ENCODE measurements around the gene BACH2. TPM values are rescaled to one million over a fixed set of nuclear protein-coding genes. Genes with fewer than 3 reads are reported as not detected.

BACH2 gene
- polyA plus RNA-seq, 1 donor (not counting 4 experiments of a cell fraction or from before 2014, with no cell fraction given), result 0.50 TPM

GRCh38 chr6:89924231-89924630, 372.4 kb downstream of the BACH2 start:
- DNase-seq (ENCODE audit: low read depth, low spot score) (no peak), FAIRE-seq (no peak)
- Histone ChIP-seq H3K36me3 (ENCODE audit: control insufficient read depth in 2 of 2, extremely low read depth in 1 of 2, insufficient read depth in 2 of 2, low read length in 2 of 2) (no peaks in the 10 kb centered on the region), H3K79me2 (ENCODE audit: control insufficient read depth, insufficient read depth, low read length) (no peaks in the 10 kb centered on the region), H3K9me3 (ENCODE audit: control insufficient read depth, low read depth, low read length) (no peaks in the 10 kb centered on the region), H4K20me1 (ENCODE audit: control insufficient read depth, extremely low read depth, insufficient read depth, low read length) (no peaks in the 10 kb centered on the region), H3K27me3 (ENCODE audit: control insufficient read depth, extremely low read depth, insufficient read depth, low read length) (no peaks in the 10 kb centered on the region), H3K4me3 (ENCODE audit: control insufficient read depth in 2 of 3, extremely low read depth in 1 of 3, insufficient read depth in 2 of 3, low read depth in 1 of 3, low read length in 3 of 3) (no peak overlapping the region), H3K4me2 (ENCODE audit: control insufficient read depth, extremely low read depth, insufficient read depth, low read depth, low read length) (no peak overlapping the region), H3K27ac (ENCODE audit: control insufficient read depth, insufficient read depth, low read length) (no peak overlapping the region), H2AFZ (ENCODE audit: control insufficient read depth, low read length) (no peak overlapping the region), H3K9ac (ENCODE audit: control insufficient read depth, extremely low read depth, insufficient read depth, low read length) (no peak overlapping the region), H3K9me1 (ENCODE audit: control insufficient read depth, extremely low read depth, insufficient read depth, low read length) (no peaks in the 10 kb centered on the region), H3K4me1 (ENCODE audit: control insufficient read depth, extremely low read depth, insufficient read depth, low read length) (peaks cover 23% of the 10 kb centered on the region)
- TF ChIP-seq, protein P1, sequence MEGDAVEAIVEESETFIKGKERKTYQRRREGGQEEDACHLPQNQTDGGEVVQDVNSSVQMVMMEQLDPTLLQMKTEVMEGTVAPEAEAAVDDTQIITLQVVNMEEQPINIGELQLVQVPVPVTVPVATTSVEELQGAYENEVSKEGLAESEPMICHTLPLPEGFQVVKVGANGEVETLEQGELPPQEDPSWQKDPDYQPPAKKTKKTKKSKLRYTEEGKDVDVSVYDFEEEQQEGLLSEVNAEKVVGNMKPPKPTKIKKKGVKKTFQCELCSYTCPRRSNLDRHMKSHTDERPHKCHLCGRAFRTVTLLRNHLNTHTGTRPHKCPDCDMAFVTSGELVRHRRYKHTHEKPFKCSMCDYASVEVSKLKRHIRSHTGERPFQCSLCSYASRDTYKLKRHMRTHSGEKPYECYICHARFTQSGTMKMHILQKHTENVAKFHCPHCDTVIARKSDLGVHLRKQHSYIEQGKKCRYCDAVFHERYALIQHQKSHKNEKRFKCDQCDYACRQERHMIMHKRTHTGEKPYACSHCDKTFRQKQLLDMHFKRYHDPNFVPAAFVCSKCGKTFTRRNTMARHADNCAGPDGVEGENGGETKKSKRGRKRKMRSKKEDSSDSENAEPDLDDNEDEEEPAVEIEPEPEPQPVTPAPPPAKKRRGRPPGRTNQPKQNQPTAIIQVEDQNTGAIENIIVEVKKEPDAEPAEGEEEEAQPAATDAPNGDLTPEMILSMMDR (optimal IDR thresholded peaks at IDR 0.05 in 1 of 3, IDR thresholded peaks at IDR 0.05 in 1 of 3, conservative IDR thresholded peaks at IDR 0.05 in 1 of 3; ENCODE audit: extremely low read depth in 1 of 3, insufficient read depth in 2 of 3, low read length in 3 of 3), result no peak
- TF ChIP-seq EZH2 (IDR thresholded peaks at IDR 0.05; ENCODE audit: low read length), result no peak
- dilution Hi-C loops (cut with MboI; ENCODE audit: extremely low pct_ligation_motif_present, low sequenced_read_pairs), result no loop called here

GRCh38 chr6:89921691-89922090, 375.0 kb downstream of the BACH2 start:
- H3K9me1 ChIP-seq (ENCODE audit: control insufficient read depth, extremely low read depth, insufficient read depth, low read length), result no peaks in the 10 kb centered on the region
- no peaks in the 10 kb centered on the region for H3K27me3 ChIP-seq (ENCODE audit: control insufficient read depth, extremely low read depth, insufficient read depth, low read length)
- H3K4me1 ChIP-seq (ENCODE audit: control insufficient read depth, extremely low read depth, insufficient read depth, low read length), result peaks cover 19% of the 10 kb centered on the region
- H3K4me3 ChIP-seq (ENCODE audit: control insufficient read depth in 2 of 3, extremely low read depth in 1 of 3, insufficient read depth in 2 of 3, low read depth in 1 of 3, low read length in 3 of 3), result no peak overlapping the region
- H4K20me1 ChIP-seq (ENCODE audit: control insufficient read depth, extremely low read depth, insufficient read depth, low read length), result no peaks in the 10 kb centered on the region
- H2AFZ ChIP-seq (ENCODE audit: control insufficient read depth, low read length), result no peak overlapping the region
- TF ChIP-seq, protein P1 (optimal IDR thresholded peaks at IDR 0.05 in 1 of 3, IDR thresholded peaks at IDR 0.05 in 1 of 3, conservative IDR thresholded peaks at IDR 0.05 in 1 of 3; ENCODE audit: extremely low read depth in 1 of 3, insufficient read depth in 2 of 3, low read length in 3 of 3), result peak in 2 of 3 experiments; percentile 5 to 13
- no peak for TF ChIP-seq EZH2 (IDR thresholded peaks at IDR 0.05; ENCODE audit: low read length)
- H3K27ac ChIP-seq (ENCODE audit: control insufficient read depth, insufficient read depth, low read length), result no peak overlapping the region
- H3K36me3 ChIP-seq (ENCODE audit: control insufficient read depth in 2 of 2, extremely low read depth in 1 of 2, insufficient read depth in 2 of 2, low read length in 2 of 2), result no peaks in the 10 kb centered on the region
- no peak overlapping the region for H3K4me2 ChIP-seq (ENCODE audit: control insufficient read depth, extremely low read depth, insufficient read depth, low read depth, low read length)
- dilution Hi-C loops (cut with MboI; ENCODE audit: extremely low pct_ligation_motif_present, low sequenced_read_pairs), result no loop called here
- no peaks in the 10 kb centered on the region for H3K9me3 ChIP-seq (ENCODE audit: control insufficient read depth, low read depth, low read length)
- peak; percentile 41 for DNase-seq (ENCODE audit: low read depth, low spot score)
- no peak overlapping the region for H3K9ac ChIP-seq (ENCODE audit: control insufficient read depth, extremely low read depth, insufficient read depth, low read length)
- FAIRE-seq, result peak; percentile 41
- H3K79me2 ChIP-seq (ENCODE audit: control insufficient read depth, insufficient read depth, low read length), result no peaks in the 10 kb centered on the region

Data from keratinocyte (primary cell).